GM23338 (cell line): ENCODE results near the gene GPATCH1. TPM values are rescaled to one million over a fixed set of nuclear protein-coding genes. Genes with fewer than 3 reads are reported as not detected.

Source experiments
- ATAC-seq: fragments of 200-7000 bp; cut with Tn5 transposase; 3 replicates; pipeline ENCODE4 v1.9.1; 2020
- DNase-seq: peaks from one replicate; pipeline ENCODE4 v3.0.0-alpha.2; 2015; ENCODE audit warnings: low spot score
- H2AFZ ChIP-seq: fragments of 200-600 bp; sonication (generic); 2 replicates; pipeline ENCODE4 v1.8.0; 2016; ENCODE audit warnings: antibody characterized with exemption, mild to moderate bottlenecking, moderate library complexity
- H3F3A ChIP-seq: fragments of 200-600 bp; sonication (generic); replicated peaks from 2 replicates; pipeline ENCODE4 v1.8.0; 2017; ENCODE audit warnings: antibody characterized with exemption, mixed run types, low read depth
- H3K27ac ChIP-seq: fragments of 200-600 bp; sonication (generic); 2 replicates; pipeline ENCODE4 v1.6.1; 2016; ENCODE audit warnings: low read depth
- H3K27me3 ChIP-seq: fragments of 200-600 bp; sonication (generic); 2 replicates; pipeline ENCODE4 v1.8.0; 2016; ENCODE audit warnings: mild to moderate bottlenecking, mixed run types, moderate library complexity; ENCODE audit not compliant: insufficient read depth
- H3K36me3 ChIP-seq: fragments of 200-600 bp; sonication (generic); 2 replicates; pipeline ENCODE4 v1.8.0; 2016; ENCODE audit warnings: mild to moderate bottlenecking; ENCODE audit not compliant: insufficient read depth
- H3K4me1 ChIP-seq: fragments of 200-600 bp; sonication (generic); 2 replicates; pipeline ENCODE4 v1.8.0; 2016; ENCODE audit warnings: mild to moderate bottlenecking, moderate library complexity; ENCODE audit not compliant: insufficient read depth
- H3K4me2 ChIP-seq: fragments of 200-600 bp; sonication (generic); 2 replicates; pipeline ENCODE4 v1.7.1; 2017; ENCODE audit warnings: mixed run types
- H3K4me3 ChIP-seq: fragments of 200-600 bp; sonication (generic); 2 replicates; pipeline ENCODE4 v1.6.1; 2016; ENCODE audit warnings: mixed run types
- H3K79me2 ChIP-seq: fragments of 200-600 bp; sonication (generic); replicated peaks from 2 replicates; pipeline ENCODE4 v1.8.0; 2017; ENCODE audit warnings: mild to moderate bottlenecking; ENCODE audit not compliant: insufficient read depth
- H3K9me2 ChIP-seq: fragments of 200-600 bp; sonication (generic); 2 replicates; pipeline ENCODE4 v1.8.0; 2017; ENCODE audit not compliant: insufficient read depth
- H4K20me1 ChIP-seq: fragments of 200-600 bp; sonication (generic); replicated peaks from 2 replicates; pipeline ENCODE4 v1.8.0; 2017; ENCODE audit warnings: mild to moderate bottlenecking; ENCODE audit not compliant: insufficient read depth
- H3K27ac Mint-ChIP-seq: 2 replicates; pipeline ENCODE4 v1.8.0; 2020; ENCODE audit warnings: inconsistent platforms, mild to moderate bottlenecking, moderate library complexity, mixed read lengths
- H3K27me3 Mint-ChIP-seq: 3 replicates; pipeline ENCODE4 v1.8.0; 2022; ENCODE audit warnings: low read depth, mild to moderate bottlenecking, moderate library complexity, mixed read lengths, inconsistent platforms; ENCODE audit not compliant: insufficient read depth, poor library complexity
- H3K36me3 Mint-ChIP-seq: 3 replicates; pipeline ENCODE4 v1.8.0; 2021; ENCODE audit warnings: low read depth, mild to moderate bottlenecking, inconsistent platforms, moderate library complexity, mixed read lengths
- H3K4me1 Mint-ChIP-seq: 3 replicates; pipeline ENCODE4 v1.8.0; 2020; ENCODE audit warnings: mild to moderate bottlenecking, inconsistent platforms, mixed read lengths
- H3K4me3 Mint-ChIP-seq: 3 replicates; pipeline ENCODE4 v1.8.0; 2021; ENCODE audit warnings: moderate library complexity, mild to moderate bottlenecking, inconsistent platforms, mixed read lengths
- H3K9me3 Mint-ChIP-seq: 3 replicates; pipeline ENCODE4 v1.8.0; 2020; ENCODE audit warnings: moderate library complexity, mild to moderate bottlenecking, inconsistent platforms, mixed read lengths
- CTCF ChIP-seq, 2 experiments: fragments of 200-600 bp in 1 of 2; sonication (generic) in 1 of 2; conservative IDR thresholded peaks; 2 replicates each; pipeline versions ENCODE4 v1.5.1 to v1.6.1; 2016 to 2017; ENCODE audit warnings: antibody characterized with exemption in 2 of 2, low read depth in 2 of 2, mild to moderate bottlenecking in 2 of 2, moderate library complexity in 1 of 2
- ETS1 ChIP-seq: IDR thresholded peaks from 2 replicates; pipeline ENCODE4 v1.6.1; 2016; ENCODE audit warnings: antibody characterized with exemption
- EZH2 ChIP-seq: fragments of 200-600 bp; sonication (generic); IDR thresholded peaks from one replicate; pipeline ENCODE4 v1.8.0; 2017; ENCODE audit warnings: antibody characterized with exemption, mild to moderate bottlenecking, low read depth; ENCODE audit not compliant: unreplicated experiment
- EZH2phosphoT487 ChIP-seq: fragments of 200-600 bp; sonication (generic); IDR thresholded peaks from one replicate; pipeline ENCODE4 v1.8.1; 2018; ENCODE audit warnings: antibody characterized with exemption; ENCODE audit not compliant: unreplicated experiment
- NANOG ChIP-seq: IDR thresholded peaks from 2 replicates; pipeline ENCODE4 v1.6.1; 2016; ENCODE audit warnings: antibody characterized with exemption, borderline replicate concordance
- POLR2AphosphoS5 ChIP-seq: IDR thresholded peaks from 2 replicates; pipeline ENCODE4 v1.6.1; 2016; ENCODE audit warnings: antibody characterized with exemption, low read depth
- REST ChIP-seq: IDR thresholded peaks from one replicate; pipeline ENCODE4 v1.6.1; 2018; ENCODE audit warnings: antibody characterized with exemption; ENCODE audit not compliant: unreplicated experiment
- STAT1 ChIP-seq: IDR thresholded peaks from one replicate; pipeline ENCODE4 v1.6.1; 2016; ENCODE audit warnings: antibody characterized with exemption; ENCODE audit not compliant: unreplicated experiment
- ZNF114 ChIP-seq: fragments of 250-450 bp; sonication (Bioruptor Pico); IDR thresholded peaks from 2 replicates; pipeline ENCODE4 v1.5.0; 2020; ENCODE audit warnings: mild to moderate bottlenecking, moderate library complexity
- ZNF331 ChIP-seq: fragments of 250-450 bp; sonication (Bioruptor Pico); IDR thresholded peaks from 2 replicates; pipeline ENCODE4 v1.5.0; 2020; ENCODE audit warnings: low read depth, mild to moderate bottlenecking, moderate library complexity
- polyA plus RNA-seq: library from polyadenylated mRNA; unstranded; fragments of >200 nt; fragmentation: Nextera tagmentation; extraction: Ambion mirVana; gene quantifications from 2 replicates; pipeline ENCODE4 v1.2.1, GENCODE V29; 2016
- total RNA-seq: library from RNA; depleted of rRNA; stranded (reverse); fragments of >200 nt; shearing (Covaris generic); gene quantifications from 2 replicates; pipeline ENCODE4 v1.2.3, GENCODE V29; 2014

GPATCH1 gene
- total and polyA plus RNA-seq, 2 experiments from 2014 or later: 12.0 to 13.6 TPM

- Histone ChIP-seq H3K4me2 (no peak overlapping the region), H2AFZ (peak overlapping the region; percentile 43; the same call in 1 of the 2 replicates), H3K9me2 (no peaks in the 10 kb centered on the region), H3K36me3 (no peaks in the 10 kb centered on the region), H3K27me3 (no peaks in the 10 kb centered on the region), H3K4me1 (no peaks in the 10 kb centered on the region), H3F3A (no peaks in the 10 kb centered on the region), H3K27ac (no peak overlapping the region), H3K79me2 (no peaks in the 10 kb centered on the region), H3K4me3 (no peak overlapping the region), H4K20me1 (no peaks in the 10 kb centered on the region)
- DNase-seq (no peak), ATAC-seq (no peak)
- Mint-ChIP-seq H3K4me1 (no peaks in the 10 kb centered on the region), H3K27ac (no peak overlapping the region), H3K4me3 (no peak overlapping the region), H3K9me3 (no peaks in the 10 kb centered on the region; the same call in 2 of the 3 replicates), H3K36me3 (no peaks in the 10 kb centered on the region), H3K27me3 (peaks cover 6% of the 10 kb centered on the region)
- TF ChIP-seq EZH2: no peak
- TF ChIP-seq CTCF (conservative IDR thresholded peaks at IDR 0.05; ENCODE audit: low read depth in 2 of 2): peak in 1 of 2 experiments; percentile 18; a peak in 1 of 4 replicates
Observed at GRCh38 chr19:33147538-33147937, 66.6 kb downstream of the GPATCH1 start.

GRCh38 chr19:33150852-33151518 lies 70.0 kb downstream of the GPATCH1 start:
- Mint-ChIP-seq H3K27ac (no peak overlapping the region), H3K4me1 (no peaks in the 10 kb centered on the region), H3K9me3 (no peaks in the 10 kb centered on the region; the same call in 2 of the 3 replicates), H3K36me3 (no peaks in the 10 kb centered on the region), H3K4me3 (no peak overlapping the region), H3K27me3 (peaks cover 7% of the 10 kb centered on the region)
- ATAC-seq: no peak
- Histone ChIP-seq H3K9me2 (no peaks in the 10 kb centered on the region), H3K4me3 (no peak overlapping the region), H2AFZ (no peak overlapping the region), H4K20me1 (no peaks in the 10 kb centered on the region), H3K27me3 (no peaks in the 10 kb centered on the region), H3K4me2 (no peak overlapping the region), H3K4me1 (no peaks in the 10 kb centered on the region), H3K36me3 (no peaks in the 10 kb centered on the region), H3K27ac (no peak overlapping the region), H3K79me2 (no peaks in the 10 kb centered on the region), H3F3A (no peaks in the 10 kb centered on the region)
- no peak for DNase-seq
- TF ChIP-seq NANOG (no peak), ZNF114 (CRISPR knock-in tag) (no peak), ETS1 (no peak), REST (no peak), POLR2AphosphoS5 (no peak), ZNF331 (no peak), EZH2phosphoT487 (no peak), CTCF (conservative IDR thresholded peaks at IDR 0.05; ENCODE audit: low read depth in 2 of 2) (no peak), STAT1 (no peak)
